Nephron (organoid): ENCODE measurements around the gene PALMD.

Source experiments
- H3K27ac Mint-ChIP-seq, 3 experiments: 2 replicates each; pipeline ENCODE4 v1.8.0; 2020; ENCODE audit warnings: mixed read lengths in 3 of 3, mild to moderate bottlenecking in 2 of 3, moderate library complexity in 1 of 3
- H3K27me3 Mint-ChIP-seq: 2 replicates; pipeline ENCODE4 v1.8.0; 2021; ENCODE audit warnings: low read depth, mild to moderate bottlenecking, moderate library complexity, mixed read lengths
- H3K36me3 Mint-ChIP-seq: 2 replicates; pipeline ENCODE4 v1.8.0; 2020; ENCODE audit warnings: low read depth, mixed read lengths
- H3K4me1 Mint-ChIP-seq: 2 replicates; pipeline ENCODE4 v1.8.0; 2020; ENCODE audit warnings: mixed read lengths
- H3K4me3 Mint-ChIP-seq, 3 experiments: 2 replicates each; pipeline ENCODE4 v1.8.0; 2020; ENCODE audit warnings: mild to moderate bottlenecking in 3 of 3, mixed read lengths in 3 of 3, moderate library complexity in 2 of 3
- H3K9me3 Mint-ChIP-seq: 2 replicates; pipeline ENCODE4 v1.8.0; 2020; ENCODE audit warnings: mixed read lengths
- CTCF ChIP-seq, 3 experiments: fragments of 200-600 bp; sonication (generic); IDR thresholded peaks; one replicate each; pipeline ENCODE4 v1.5.0; 2021; ENCODE audit warnings: antibody characterized with exemption in 3 of 3; ENCODE audit not compliant: unreplicated experiment in 3 of 3

PALMD gene

GRCh38 chr1:99691175-99691574 is 45.3 kb downstream of the PALMD start:
- Mint-ChIP-seq H3K4me3 (no peak overlapping the region), H3K36me3 (no peaks in the 10 kb centered on the region), H3K9me3 (no peaks in the 10 kb centered on the region), H3K27ac (peak overlapping the region in 1 of 3 experiments; percentile 17), H3K27me3 (no peaks in the 10 kb centered on the region), H3K4me1 (peaks cover 12% of the 10 kb centered on the region)
- no peak for TF ChIP-seq CTCF (IDR thresholded peaks at IDR 0.05; ENCODE audit: unreplicated experiment in 3 of 3)

GRCh38 chr1:99696616-99697015 is 50.7 kb downstream of the PALMD start:
- no peak overlapping the region for H3K27ac Mint-ChIP-seq

GRCh38 chr1:99697580-99697979 is 51.7 kb downstream of the PALMD start:
- H3K36me3 Mint-ChIP-seq: no peaks in the 10 kb centered on the region
- H3K4me3 Mint-ChIP-seq: no peak overlapping the region
- TF ChIP-seq CTCF (IDR thresholded peaks at IDR 0.05; ENCODE audit: unreplicated experiment in 3 of 3): no peak
- H3K27ac Mint-ChIP-seq: no peak overlapping the region
- H3K4me1 Mint-ChIP-seq: no peaks in the 10 kb centered on the region
- peaks cover 13% of the 10 kb centered on the region for H3K9me3 Mint-ChIP-seq
- H3K27me3 Mint-ChIP-seq: no peaks in the 10 kb centered on the region

More at GRCh38 chr1:99696616-99697015, 50.7 kb downstream of the PALMD start:
- peaks cover 4% of the 10 kb centered on the region for H3K9me3 Mint-ChIP-seq
- TF ChIP-seq CTCF (IDR thresholded peaks at IDR 0.05; ENCODE audit: unreplicated experiment in 3 of 3): no peak
- no peaks in the 10 kb centered on the region for H3K36me3 Mint-ChIP-seq
- no peak overlapping the region for H3K4me3 Mint-ChIP-seq
- H3K4me1 Mint-ChIP-seq: no peaks in the 10 kb centered on the region
- no peaks in the 10 kb centered on the region for H3K27me3 Mint-ChIP-seq

- no peak for TF ChIP-seq CTCF (IDR thresholded peaks at IDR 0.05; ENCODE audit: unreplicated experiment in 3 of 3)
- Mint-ChIP-seq H3K4me3 (no peak overlapping the region), H3K27ac (no peak overlapping the region), H3K36me3 (no peaks in the 10 kb centered on the region), H3K4me1 (no peaks in the 10 kb centered on the region), H3K9me3 (peaks cover 15% of the 10 kb centered on the region), H3K27me3 (no peaks in the 10 kb centered on the region)
Observed at GRCh38 chr1:99700020-99700419, 54.1 kb downstream of the PALMD start.

GRCh38 chr1:99702221-99702620 is 56.3 kb downstream of the PALMD start:
- Mint-ChIP-seq H3K4me1 (no peaks in the 10 kb centered on the region), H3K36me3 (no peaks in the 10 kb centered on the region), H3K9me3 (peaks cover 15% of the 10 kb centered on the region), H3K27me3 (no peaks in the 10 kb centered on the region), H3K27ac (no peak overlapping the region), H3K4me3 (no peak overlapping the region)
- no peak for TF ChIP-seq CTCF (IDR thresholded peaks at IDR 0.05; ENCODE audit: unreplicated experiment in 3 of 3)

- Mint-ChIP-seq H3K36me3 (no peaks in the 10 kb centered on the region), H3K9me3 (peaks cover 15% of the 10 kb centered on the region), H3K4me3 (no peak overlapping the region), H3K27me3 (no peaks in the 10 kb centered on the region), H3K27ac (no peak overlapping the region), H3K4me1 (no peaks in the 10 kb centered on the region)
- no peak for TF ChIP-seq CTCF (IDR thresholded peaks at IDR 0.05; ENCODE audit: unreplicated experiment in 3 of 3)
Observed at GRCh38 chr1:99704356-99704816, 58.5 kb downstream of the PALMD start.
